Activated CD4-positive, alpha-beta T cell treated with anti-CD3 and anti-CD28 coated beads, Interleukin-2, Interleukin-4, amounts not matched to agents 100 ng/mL and 50 ng/mL, durations not matched to agents 16 hours and 8 hours (primary cell): ENCODE results near the gene NFIA.

ENCODE experiments used
- DNase-seq: peaks from one replicate; pipeline ENCODE4 v3.0.0-alpha.2; 2020; ENCODE audit warnings: low spot score

Gene NFIA

GRCh38 chr1:61334718-61335589 lies 252.6 kb downstream of the NFIA start:
- no peak for DNase-seq

GRCh38 chr1:61337037-61337436 lies 254.7 kb downstream of the NFIA start:
- DNase-seq, result no peak

DNA sequence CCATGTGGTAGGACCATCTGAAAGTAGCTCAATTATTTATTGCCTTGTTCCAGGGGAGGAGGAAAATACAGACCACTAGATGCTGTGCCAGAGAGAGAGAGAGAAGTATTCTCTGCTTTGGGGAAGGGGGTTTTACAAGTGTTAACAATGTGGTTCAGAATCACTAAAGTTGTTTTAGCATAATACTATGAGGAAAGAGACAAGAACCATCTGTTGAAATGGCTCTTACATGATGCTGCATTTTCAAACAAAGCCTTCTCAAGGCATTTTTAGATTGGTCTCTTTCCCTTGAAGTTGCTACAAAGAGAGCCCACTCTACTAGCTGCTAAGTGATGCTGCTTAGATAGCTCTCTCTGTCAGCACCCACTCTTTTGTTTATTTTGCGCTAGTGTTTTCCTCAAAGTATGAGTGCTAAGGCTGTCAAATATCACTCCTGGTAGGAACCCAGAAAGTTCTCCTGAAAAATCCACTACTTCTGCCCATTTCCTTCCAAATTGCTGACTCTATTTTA lies 255.1 kb downstream of the NFIA start:
- DNase-seq, result no peak

GRCh38 chr1:61337981-61338848 lies 255.9 kb downstream of the NFIA start:
- DNase-seq, result no peak

- DNase-seq, result no peak
Observed at GRCh38 chr1:61338899-61339298, 256.5 kb downstream of the NFIA start.

DNA sequence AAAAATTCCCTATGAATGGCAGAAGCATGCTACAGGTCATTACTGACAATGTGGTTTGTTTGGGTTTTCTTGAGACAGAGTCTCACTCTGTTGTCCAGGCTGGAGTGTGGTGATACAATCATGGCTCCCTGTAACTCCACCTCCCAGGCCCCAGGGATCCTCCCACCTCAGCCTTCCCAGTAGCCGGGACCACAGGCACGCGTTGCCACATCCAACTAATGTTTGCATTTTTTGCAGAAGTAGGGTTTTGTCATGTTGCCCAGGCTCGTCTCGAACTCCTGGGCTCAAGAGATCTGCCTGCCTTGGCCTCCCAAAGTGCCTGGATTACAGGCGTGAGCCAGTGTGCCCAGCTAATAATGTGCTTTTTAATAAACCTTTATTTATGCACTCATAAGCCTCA lies 259.1 kb downstream of the NFIA start:
- no peak for DNase-seq

DNA sequence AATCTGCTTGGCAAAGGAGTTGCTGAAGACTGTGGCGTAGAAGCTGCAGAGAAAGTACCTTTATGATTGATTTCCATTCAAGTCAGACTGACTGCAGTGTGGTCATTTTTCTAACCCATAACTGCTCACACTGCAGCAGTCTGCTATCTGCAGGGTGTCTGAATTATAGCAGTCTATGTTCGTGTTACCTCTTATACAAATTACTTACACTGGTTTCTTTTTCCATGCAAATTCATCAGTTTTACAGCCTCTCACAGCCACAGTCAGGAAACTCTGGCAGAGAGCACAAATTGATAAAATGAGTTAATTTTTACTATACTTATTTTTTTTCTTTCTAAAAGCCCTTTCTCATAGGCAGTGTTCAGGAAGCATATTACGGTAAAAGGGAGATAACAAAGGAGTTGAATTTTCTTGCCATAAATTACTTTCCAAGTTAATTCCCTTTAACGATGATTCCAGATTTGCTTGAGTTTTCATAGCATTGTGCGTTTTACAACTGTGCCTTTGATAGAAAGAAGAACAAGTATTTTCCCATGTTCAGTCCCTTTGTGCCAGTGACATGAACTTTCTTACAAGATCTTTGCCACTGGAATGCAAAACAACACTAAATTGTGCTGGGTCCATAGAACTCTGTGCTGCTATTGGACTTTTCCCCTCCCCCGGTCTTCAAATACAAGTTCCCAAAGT lies 261.5 kb downstream of the NFIA start:
- no peak for DNase-seq

DNA sequence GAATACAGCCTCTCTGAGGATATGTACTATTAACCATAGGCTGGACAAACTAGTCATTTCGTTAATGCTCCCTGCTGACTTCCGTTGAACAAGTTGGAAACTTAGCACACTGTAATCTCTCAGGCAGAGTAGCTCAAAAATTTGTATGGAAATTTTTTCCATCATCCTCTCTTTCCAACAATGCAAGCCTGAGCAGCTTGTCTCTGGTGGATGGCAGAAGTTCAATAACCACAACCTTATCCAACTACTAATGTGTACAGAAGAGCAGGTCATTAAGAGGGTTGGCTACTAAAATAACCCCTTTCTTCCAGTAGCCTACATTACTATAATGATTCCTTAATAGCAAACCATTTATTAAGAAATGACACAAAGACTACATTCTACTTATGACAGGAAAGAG lies 262.3 kb downstream of the NFIA start:
- no peak for DNase-seq

DNA sequence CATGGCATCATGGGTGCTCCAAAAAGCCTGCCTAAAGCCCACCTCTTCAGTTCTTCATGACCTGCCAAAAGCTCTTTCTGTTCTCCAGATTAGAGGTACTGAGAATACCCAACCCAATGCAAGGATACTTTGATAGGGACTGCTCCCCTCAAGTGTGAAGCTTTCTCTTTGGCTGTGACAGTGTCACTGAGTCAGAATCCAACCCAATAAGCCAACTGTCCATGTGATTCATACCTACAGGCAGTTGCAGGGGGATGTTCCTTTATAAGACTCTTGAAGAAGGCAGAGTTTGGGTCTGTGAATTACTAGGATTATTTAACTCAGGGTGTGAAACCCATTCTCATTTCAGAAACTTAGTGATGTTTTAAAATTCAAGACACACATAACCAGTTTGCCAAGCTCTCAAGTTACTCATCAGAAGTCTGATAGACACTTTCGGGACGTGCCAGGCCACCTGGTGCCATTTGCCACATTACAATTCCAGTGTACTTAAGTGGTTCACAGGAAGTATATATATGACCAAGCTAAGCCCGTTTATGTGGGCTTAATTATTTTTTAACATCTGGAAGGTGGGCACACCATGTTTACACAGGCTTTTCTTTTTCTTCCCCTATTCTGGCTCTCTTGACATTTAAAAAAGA lies 265.8 kb downstream of the NFIA start:
- no peak for DNase-seq

DNA sequence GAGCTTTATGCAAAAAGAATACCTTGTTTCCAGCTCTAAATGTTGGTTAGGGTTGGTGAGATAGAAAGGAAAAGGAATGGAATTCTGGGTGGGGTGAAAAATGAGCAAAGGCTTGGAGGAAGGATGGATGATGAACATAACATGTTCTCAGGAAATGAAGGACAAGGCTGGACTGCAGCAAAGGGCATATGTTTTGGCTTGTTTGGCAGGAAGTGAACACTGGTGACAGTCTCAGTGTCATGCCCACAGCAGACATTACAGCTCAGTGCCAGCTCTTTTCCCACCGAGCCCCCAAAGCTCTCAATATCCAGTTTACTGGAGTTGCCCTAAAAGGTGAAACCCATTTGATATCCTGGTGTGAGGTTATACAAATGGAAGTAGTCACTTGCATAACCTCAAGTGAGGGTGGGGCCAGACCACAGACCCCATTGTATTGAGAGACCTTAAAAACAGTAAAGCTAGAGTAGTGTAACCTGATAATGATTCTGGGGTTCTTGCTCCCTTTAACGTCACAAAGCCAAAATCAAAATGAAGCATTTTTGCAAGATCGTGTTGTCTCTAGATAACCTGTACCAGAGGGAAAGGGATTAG lies 270.6 kb downstream of the NFIA start:
- no peak for DNase-seq

- no peak for DNase-seq
Observed at GRCh38 chr1:61353797-61354406, 271.5 kb downstream of the NFIA start.

DNA sequence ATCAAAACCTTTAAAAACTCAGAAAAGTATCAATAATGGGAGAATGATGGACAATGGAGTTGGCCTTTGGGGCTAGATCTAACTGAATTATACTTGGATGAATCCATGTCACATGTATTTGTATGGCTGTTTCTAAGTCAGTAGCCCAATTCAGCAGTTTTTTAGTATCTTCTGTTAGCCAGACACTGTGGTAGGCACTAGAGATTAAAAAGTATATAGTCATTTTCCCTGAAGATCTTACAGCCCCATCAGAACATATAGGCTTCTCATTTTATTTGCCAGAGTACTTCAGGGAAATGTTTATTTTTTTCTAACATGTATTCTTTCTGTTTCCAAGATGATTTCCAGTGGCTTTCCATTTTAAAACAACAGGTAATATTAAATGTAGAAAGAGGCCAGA lies 273.7 kb downstream of the NFIA start:
- no peak for DNase-seq

DNA sequence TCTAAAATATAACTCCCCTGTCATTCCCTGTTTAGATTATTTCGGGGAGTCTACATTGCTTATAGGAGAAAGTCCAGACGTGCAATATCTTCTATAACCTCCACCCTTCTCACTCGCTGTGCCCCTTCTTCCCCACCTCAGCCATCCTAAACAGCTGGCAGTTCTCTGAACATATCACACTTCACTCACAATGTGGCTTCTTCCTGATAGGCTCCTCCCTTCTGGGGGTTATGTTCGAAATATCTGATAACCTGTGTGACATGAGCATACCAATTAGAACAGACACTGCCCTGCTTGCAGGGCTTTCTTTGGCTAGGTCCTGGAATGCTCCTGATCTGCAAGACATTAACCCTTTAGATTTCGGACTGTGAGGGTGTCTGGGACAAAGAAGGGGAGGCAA lies 274.6 kb downstream of the NFIA start:
- no peak for DNase-seq

- DNase-seq, result no peak
Observed at GRCh38 chr1:61357539-61357938, 275.2 kb downstream of the NFIA start.

DNA sequence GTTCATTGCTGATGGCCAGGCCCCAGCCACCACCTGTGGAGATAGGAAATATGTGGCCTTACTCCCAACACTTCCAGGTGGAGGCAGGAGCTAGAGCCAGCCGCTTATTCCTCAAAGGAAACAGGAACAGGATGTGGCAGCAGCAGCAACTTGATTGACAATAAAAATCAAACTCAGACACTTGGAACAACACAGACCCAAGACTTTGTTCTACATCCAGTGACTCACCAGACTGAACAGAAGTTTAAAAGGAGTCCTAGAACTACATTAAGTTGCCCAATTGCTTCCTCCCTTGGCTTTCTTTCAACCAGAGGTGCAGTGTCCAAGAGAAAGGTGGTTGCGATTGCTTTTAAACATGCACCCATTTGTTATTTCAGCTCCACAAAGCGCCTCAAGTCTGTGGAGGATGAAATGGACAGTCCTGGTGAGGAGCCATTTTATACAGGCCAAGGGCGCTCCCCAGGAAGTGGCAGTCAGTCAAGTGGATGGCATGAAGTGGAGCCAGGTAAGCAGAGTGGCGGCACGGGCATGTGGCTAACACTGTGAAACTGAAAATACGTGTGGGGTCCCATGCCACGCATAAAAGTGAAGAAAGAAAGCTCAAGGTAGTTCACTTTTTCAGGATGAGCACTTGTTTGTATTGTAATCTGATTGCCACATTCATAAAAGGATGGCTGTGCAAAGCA lies 276.6 kb downstream of the NFIA start:
- DNase-seq, result peak; percentile 3

DNA sequence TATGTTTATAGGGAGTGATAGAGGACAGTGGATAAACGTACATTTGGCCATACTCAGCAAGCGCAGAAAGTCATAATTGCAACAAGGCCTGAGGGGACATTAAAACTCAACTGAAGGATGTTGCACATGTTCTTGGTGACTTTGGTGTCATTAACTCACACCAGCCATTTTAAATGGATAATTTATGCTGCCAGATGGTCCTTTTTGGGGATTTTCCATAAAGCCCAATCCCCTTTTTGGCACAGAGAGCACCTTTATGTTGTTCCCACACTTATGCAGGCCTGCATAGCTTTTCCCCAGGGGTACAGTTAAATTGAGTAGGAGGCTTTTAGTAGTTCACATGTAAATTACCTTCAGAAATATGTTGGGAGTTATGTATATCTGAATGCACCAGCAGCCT lies 279.6 kb downstream of the NFIA start:
- DNase-seq, result no peak

GRCh38 chr1:61362351-61362750 lies 280.0 kb downstream of the NFIA start:
- no peak for DNase-seq

GRCh38 chr1:61368366-61368765 lies 286.0 kb downstream of the NFIA start:
- DNase-seq, result no peak

DNA sequence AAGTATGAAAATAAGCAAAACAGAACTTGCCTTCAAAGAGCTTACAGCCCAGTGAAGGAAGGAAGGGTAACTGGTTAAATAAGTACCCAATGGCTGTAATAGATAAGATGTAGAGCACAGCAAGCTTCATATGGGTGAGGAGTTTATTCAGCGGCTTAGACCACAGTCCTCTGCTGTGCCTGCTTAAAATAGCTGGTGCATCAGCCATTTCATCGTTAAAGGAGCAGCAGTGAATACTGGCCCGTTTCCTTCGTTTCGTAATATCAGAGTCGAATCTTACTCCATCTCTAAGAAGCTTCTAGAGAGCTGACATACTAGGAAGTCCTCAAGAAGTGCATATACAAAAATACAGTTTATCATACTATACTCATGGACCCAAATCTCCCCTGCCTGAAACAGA lies 286.5 kb downstream of the NFIA start:
- no peak for DNase-seq

- DNase-seq, result no peak
Observed at GRCh38 chr1:61370177-61370912, 288.0 kb downstream of the NFIA start.
